ENCODE results near the gene TMCO4. TPM values are rescaled to one million over a fixed set of nuclear protein-coding genes. Genes with fewer than 3 reads are reported as not detected.

The TMCO4 gene
- total RNA-seq, 2 donors from 2014 or later = 26.9 to 44.1 TPM

DNA sequence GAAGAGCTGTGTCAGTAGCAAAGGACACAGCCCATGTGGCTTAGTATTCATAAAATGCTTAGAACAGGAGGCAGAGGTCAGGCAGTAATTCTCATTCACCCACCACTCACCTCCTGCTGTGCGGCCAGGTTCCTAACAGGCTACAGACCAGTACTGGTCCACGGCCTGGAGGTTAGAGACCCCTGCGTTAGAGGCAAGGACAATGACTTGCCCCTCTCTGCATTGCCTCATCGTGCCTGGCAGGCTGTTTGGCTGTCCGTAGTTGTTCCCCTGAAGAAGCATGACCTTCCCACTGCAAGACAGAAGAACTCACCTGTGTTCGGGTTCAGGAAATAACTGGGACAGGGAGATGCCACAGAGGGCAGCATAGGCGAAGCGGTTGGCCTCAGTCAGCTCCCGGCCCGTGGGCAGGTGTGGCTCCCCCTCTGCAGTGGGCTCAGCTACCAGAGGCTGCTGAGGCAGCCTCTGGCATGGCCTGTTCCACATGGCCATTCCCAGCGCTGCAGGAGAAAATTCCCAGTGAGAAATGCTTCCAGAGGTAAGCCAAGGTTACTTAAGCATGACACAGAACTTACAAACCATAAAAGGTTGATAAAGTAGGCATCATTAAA, 19.3 kb downstream of the TMCO4 start:
- no peak for DNase-seq
- TF ChIP-seq, protein P1, sequence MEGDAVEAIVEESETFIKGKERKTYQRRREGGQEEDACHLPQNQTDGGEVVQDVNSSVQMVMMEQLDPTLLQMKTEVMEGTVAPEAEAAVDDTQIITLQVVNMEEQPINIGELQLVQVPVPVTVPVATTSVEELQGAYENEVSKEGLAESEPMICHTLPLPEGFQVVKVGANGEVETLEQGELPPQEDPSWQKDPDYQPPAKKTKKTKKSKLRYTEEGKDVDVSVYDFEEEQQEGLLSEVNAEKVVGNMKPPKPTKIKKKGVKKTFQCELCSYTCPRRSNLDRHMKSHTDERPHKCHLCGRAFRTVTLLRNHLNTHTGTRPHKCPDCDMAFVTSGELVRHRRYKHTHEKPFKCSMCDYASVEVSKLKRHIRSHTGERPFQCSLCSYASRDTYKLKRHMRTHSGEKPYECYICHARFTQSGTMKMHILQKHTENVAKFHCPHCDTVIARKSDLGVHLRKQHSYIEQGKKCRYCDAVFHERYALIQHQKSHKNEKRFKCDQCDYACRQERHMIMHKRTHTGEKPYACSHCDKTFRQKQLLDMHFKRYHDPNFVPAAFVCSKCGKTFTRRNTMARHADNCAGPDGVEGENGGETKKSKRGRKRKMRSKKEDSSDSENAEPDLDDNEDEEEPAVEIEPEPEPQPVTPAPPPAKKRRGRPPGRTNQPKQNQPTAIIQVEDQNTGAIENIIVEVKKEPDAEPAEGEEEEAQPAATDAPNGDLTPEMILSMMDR (IDR thresholded peaks at IDR 0.05) = no peak
- H3K9ac ChIP-seq (ENCODE audit: low read depth in 2 of 2, low read length in 2 of 2) = no peak overlapping the region
- no peak overlapping the region for H3K4me3 ChIP-seq
- no peaks in the 10 kb centered on the region for H3K4me1 ChIP-seq
- intact Hi-C loops (cut with DNase I) = no loop called here
- H3K36me3 ChIP-seq = peaks cover 5% of the 10 kb centered on the region
- no peak overlapping the region for H3K27ac ChIP-seq
- H3K9me3 ChIP-seq = no peaks in the 10 kb centered on the region
- no peaks in the 10 kb centered on the region for H3K27me3 ChIP-seq

DNA sequence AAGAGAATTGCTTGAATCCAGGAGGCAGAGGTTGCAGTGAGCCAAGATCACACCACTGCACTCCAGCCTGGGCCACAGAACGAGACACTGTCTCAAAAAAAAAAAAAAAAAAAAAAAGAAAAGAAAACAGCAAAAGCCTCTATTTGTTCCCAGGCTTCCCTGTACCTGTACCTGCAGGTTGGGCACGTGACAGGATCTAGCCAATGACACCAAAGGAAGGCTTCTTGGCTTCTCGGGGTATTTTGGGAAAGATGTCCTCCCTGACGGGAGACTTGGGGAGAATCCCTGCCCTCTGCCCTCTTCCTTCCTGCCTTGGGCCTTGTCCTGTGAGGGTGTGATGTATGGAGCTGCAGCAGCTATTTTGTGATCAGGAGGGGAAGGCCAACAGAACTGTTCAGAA, 22.8 kb downstream of the TMCO4 start:
- H3K9me3 ChIP-seq = no peaks in the 10 kb centered on the region
- H3K27me3 ChIP-seq = no peaks in the 10 kb centered on the region
- H3K4me1 ChIP-seq = no peaks in the 10 kb centered on the region
- TF ChIP-seq, protein P1 (IDR thresholded peaks at IDR 0.05) = no peak
- intact Hi-C loops (cut with DNase I) = no loop called here
- H3K27ac ChIP-seq = no peak overlapping the region
- no peak overlapping the region for H3K9ac ChIP-seq (ENCODE audit: low read depth in 2 of 2, low read length in 2 of 2)
- H3K36me3 ChIP-seq = peaks cover 5% of the 10 kb centered on the region
- no peak for DNase-seq
- no peak overlapping the region for H3K4me3 ChIP-seq

DNA sequence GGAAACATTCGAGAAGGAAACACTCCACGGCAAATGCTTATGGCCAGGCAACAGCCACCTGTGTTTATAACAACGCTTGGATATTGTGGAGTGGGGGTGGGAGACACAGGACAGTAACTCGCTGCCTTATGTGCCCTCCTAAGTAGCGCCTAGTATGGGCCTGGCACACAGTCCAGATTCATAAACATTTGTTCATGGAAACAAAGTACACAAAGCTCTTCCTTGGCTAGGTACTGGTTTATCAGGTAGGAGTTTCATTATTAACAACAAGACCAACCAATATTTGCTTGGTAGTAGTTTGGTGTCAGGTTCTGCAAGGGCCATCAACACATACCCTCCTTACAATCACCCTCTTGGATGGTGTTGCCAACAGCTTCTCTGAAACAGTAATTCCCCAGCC, 23.4 kb downstream of the TMCO4 start:
- intact Hi-C loops (cut with DNase I) = no loop called here
- TF ChIP-seq, protein P1 (IDR thresholded peaks at IDR 0.05) = no peak
- Histone ChIP-seq H3K27me3 (no peaks in the 10 kb centered on the region), H3K4me1 (no peaks in the 10 kb centered on the region), H3K9ac (ENCODE audit: low read depth in 2 of 2, low read length in 2 of 2) (no peak overlapping the region), H3K9me3 (no peaks in the 10 kb centered on the region), H3K4me3 (no peak overlapping the region), H3K27ac (no peak overlapping the region), H3K36me3 (peaks cover 5% of the 10 kb centered on the region)
- DNase-seq = no peak

DNA sequence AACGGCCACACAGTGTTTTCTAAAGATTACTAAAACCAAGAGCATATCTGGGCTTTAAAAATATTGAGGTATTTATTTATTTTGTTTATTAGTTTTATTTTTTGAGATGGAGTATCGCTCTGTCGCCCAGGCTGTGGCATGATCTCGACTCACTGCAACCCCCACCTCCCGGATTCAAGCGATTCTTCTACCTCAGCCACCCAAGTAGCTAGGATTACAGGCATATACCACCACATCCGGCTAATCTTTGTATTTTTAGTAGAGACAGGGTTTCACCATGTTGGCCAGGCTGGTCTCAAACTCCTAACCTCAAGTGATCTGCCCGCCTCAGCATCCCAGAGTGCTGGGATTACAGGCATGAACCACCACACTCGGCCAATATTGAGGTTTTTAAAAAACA, 23.9 kb downstream of the TMCO4 start:
- DNase-seq = no peak
- intact Hi-C loops (cut with DNase I) = no loop called here
- H3K4me1 ChIP-seq = no peaks in the 10 kb centered on the region
- TF ChIP-seq, protein P1 (IDR thresholded peaks at IDR 0.05) = no peak
- H3K27me3 ChIP-seq = no peaks in the 10 kb centered on the region
- peaks cover 5% of the 10 kb centered on the region for H3K36me3 ChIP-seq
- no peak overlapping the region for H3K9ac ChIP-seq (ENCODE audit: low read depth in 2 of 2, low read length in 2 of 2)
- no peaks in the 10 kb centered on the region for H3K9me3 ChIP-seq
- no peak overlapping the region for H3K27ac ChIP-seq
- H3K4me3 ChIP-seq = no peak overlapping the region

DNA sequence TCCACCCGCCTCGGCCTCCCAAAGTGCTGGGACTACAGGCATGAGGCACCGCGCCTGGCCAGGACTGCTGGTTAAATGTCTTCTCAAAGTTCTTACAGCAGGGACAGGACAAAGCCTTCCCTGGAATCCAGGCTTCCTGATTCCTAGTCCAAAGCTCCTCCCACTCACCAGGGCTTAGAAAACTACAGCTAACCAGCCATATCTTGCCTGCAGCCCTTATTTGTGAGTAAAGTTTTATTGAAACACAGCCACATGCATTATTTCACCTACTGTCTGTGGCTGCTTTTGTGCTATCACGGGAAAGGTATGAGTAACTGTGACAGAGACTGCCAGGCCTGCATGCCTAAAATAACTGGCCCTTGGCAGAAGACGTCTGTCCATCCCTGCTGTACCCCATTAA, 24.4 kb downstream of the TMCO4 start:
- Histone ChIP-seq H3K27ac (no peak overlapping the region), H3K9me3 (no peaks in the 10 kb centered on the region), H3K4me3 (no peak overlapping the region), H3K4me1 (no peaks in the 10 kb centered on the region), H3K27me3 (no peaks in the 10 kb centered on the region), H3K36me3 (peaks cover 8% of the 10 kb centered on the region), H3K9ac (ENCODE audit: low read depth in 2 of 2, low read length in 2 of 2) (no peak overlapping the region)
- no peak for DNase-seq
- TF ChIP-seq, protein P1 (IDR thresholded peaks at IDR 0.05) = no peak
- intact Hi-C loops (cut with DNase I) = no loop called here
